OCI-LY1 (cell line): ENCODE results near the gene SLC24A3.

Source experiments
- H2AFZ ChIP-seq: fragments of 200-600 bp; sonication (generic), shearing (Covaris generic); 2 replicates; pipeline ENCODE4 v1.6.0; 2014; ENCODE audit warnings: antibody characterized with exemption, mild to moderate bottlenecking, low read length
- H3F3A ChIP-seq: fragments of 200-600 bp; sonication (generic), shearing (Covaris generic); 2 replicates; pipeline ENCODE4 v1.6.0; 2014; ENCODE audit warnings: mild to moderate bottlenecking, antibody characterized with exemption, low read length, moderate library complexity; ENCODE audit not compliant: insufficient read depth
- H3K27ac ChIP-seq: fragments of 200-600 bp; sonication (generic); 2 replicates; pipeline ENCODE4 v1.5.1; 2014; ENCODE audit warnings: low read length, mixed run types, mild to moderate bottlenecking, low read depth; ENCODE audit not compliant: poor library complexity, severe bottlenecking
- H3K27me3 ChIP-seq: fragments of 200-600 bp; sonication (generic); 2 replicates; pipeline ENCODE4 v1.6.0; 2014; ENCODE audit warnings: antibody characterized with exemption, mild to moderate bottlenecking, low read length, moderate library complexity; ENCODE audit not compliant: insufficient read depth
- H3K36me3 ChIP-seq: fragments of 200-600 bp; sonication (generic); 2 replicates; pipeline ENCODE4 v1.6.1; 2014; ENCODE audit warnings: mild to moderate bottlenecking, antibody characterized with exemption, low read length, moderate library complexity, mixed read lengths; ENCODE audit not compliant: insufficient read depth
- H3K4me1 ChIP-seq: fragments of 200-600 bp; sonication (generic); 2 replicates; pipeline ENCODE4 v1.5.1; 2014; ENCODE audit warnings: mild to moderate bottlenecking, low read length, moderate library complexity; ENCODE audit not compliant: insufficient read depth, severe bottlenecking
- H3K4me2 ChIP-seq: fragments of 200-600 bp; sonication (generic), shearing (Covaris generic); 2 replicates; pipeline ENCODE4 v1.6.1; 2014; ENCODE audit warnings: low read length
- H3K4me3 ChIP-seq: fragments of 200-600 bp; sonication (generic); 2 replicates; pipeline ENCODE4 v1.5.1; 2014; ENCODE audit warnings: low read length, low read depth, mild to moderate bottlenecking, mixed read lengths; ENCODE audit not compliant: poor library complexity, severe bottlenecking
- H3K79me2 ChIP-seq: fragments of 200-600 bp; shearing (Covaris generic); 2 replicates; pipeline ENCODE4 v1.6.1; 2016; ENCODE audit warnings: mixed run types, low read length, mixed read lengths; ENCODE audit not compliant: insufficient read depth
- H3K9ac ChIP-seq: fragments of 200-600 bp; sonication (generic), shearing (Covaris generic); 2 replicates; pipeline ENCODE4 v1.6.1; 2014; ENCODE audit warnings: mild to moderate bottlenecking, low read length, mixed read lengths
- H3K9me2 ChIP-seq: fragments of 200-600 bp; sonication (generic), shearing (Covaris generic); 2 replicates; pipeline ENCODE4 v1.6.1; 2014; ENCODE audit warnings: low read depth, mild to moderate bottlenecking, low read length, mixed read lengths
- H3K9me3 ChIP-seq: fragments of 200-600 bp; shearing (Covaris generic); 2 replicates; pipeline ENCODE4 v1.6.1; 2014; ENCODE audit warnings: low read length, mixed read lengths
- H4K20me1 ChIP-seq: fragments of 200-600 bp; sonication (generic), shearing (Covaris generic); 2 replicates; pipeline ENCODE4 v1.6.0; 2016; ENCODE audit warnings: mild to moderate bottlenecking, low read length; ENCODE audit not compliant: insufficient read depth
- CTCF ChIP-seq: fragments of 200-600 bp; sonication (generic), shearing (Covaris generic); IDR thresholded peaks from 2 replicates; pipeline ENCODE4 v1.5.1; 2017; ENCODE audit warnings: mild to moderate bottlenecking, antibody characterized with exemption, low read length, moderate library complexity, mixed read lengths
- EZH2 ChIP-seq: fragments of 200-600 bp; sonication (generic), shearing (Covaris generic); IDR thresholded peaks from 2 replicates; pipeline ENCODE4 v1.8.0; 2017; ENCODE audit warnings: borderline replicate concordance, mixed run types, mild to moderate bottlenecking, antibody characterized with exemption, low read length, moderate library complexity, mixed read lengths

Gene SLC24A3

GRCh38 chr20:19449051-19449450 lies 236.6 kb downstream of the SLC24A3 start:
- H3K4me1 ChIP-seq: no peaks in the 10 kb centered on the region
- H3F3A ChIP-seq: no peaks in the 10 kb centered on the region
- no peaks in the 10 kb centered on the region for H4K20me1 ChIP-seq
- no peaks in the 10 kb centered on the region for H3K9me2 ChIP-seq
- H3K36me3 ChIP-seq: no peaks in the 10 kb centered on the region
- no peaks in the 10 kb centered on the region for H3K9me3 ChIP-seq
- no peak overlapping the region for H3K9ac ChIP-seq
- H2AFZ ChIP-seq: no peak overlapping the region
- H3K27me3 ChIP-seq: no peaks in the 10 kb centered on the region
- no peak overlapping the region for H3K27ac ChIP-seq
- no peak overlapping the region for H3K4me2 ChIP-seq
- no peak overlapping the region for H3K4me3 ChIP-seq
- TF ChIP-seq CTCF (no peak), EZH2 (no peak)
- H3K79me2 ChIP-seq: no peaks in the 10 kb centered on the region

GRCh38 chr20:19451231-19451922 lies 238.9 kb downstream of the SLC24A3 start:
- H3K27me3 ChIP-seq: no peaks in the 10 kb centered on the region

GRCh38 chr20:19451923-19452295 lies 239.5 kb downstream of the SLC24A3 start:
- Histone ChIP-seq H3K4me3 (no peak overlapping the region), H3K9me2 (no peaks in the 10 kb centered on the region), H3K9ac (no peak overlapping the region), H2AFZ (no peak overlapping the region), H3K27ac (no peak overlapping the region), H4K20me1 (no peaks in the 10 kb centered on the region), H3K4me1 (no peaks in the 10 kb centered on the region), H3K79me2 (no peaks in the 10 kb centered on the region), H3K27me3 (no peaks in the 10 kb centered on the region), H3K36me3 (no peaks in the 10 kb centered on the region), H3F3A (no peaks in the 10 kb centered on the region), H3K9me3 (no peaks in the 10 kb centered on the region), H3K4me2 (no peak overlapping the region)
- TF ChIP-seq EZH2 (no peak), CTCF (no peak)

More at GRCh38 chr20:19451231-19451922, 238.9 kb downstream of the SLC24A3 start:
- H4K20me1 ChIP-seq: no peaks in the 10 kb centered on the region
- H3K4me2 ChIP-seq: no peak overlapping the region
- H3K4me3 ChIP-seq: no peak overlapping the region
- no peaks in the 10 kb centered on the region for H3K9me2 ChIP-seq
- no peaks in the 10 kb centered on the region for H3K36me3 ChIP-seq
- H3K4me1 ChIP-seq: no peaks in the 10 kb centered on the region
- H3K9ac ChIP-seq: no peak overlapping the region
- TF ChIP-seq EZH2 (no peak), CTCF (no peak)
- no peak overlapping the region for H2AFZ ChIP-seq
- no peaks in the 10 kb centered on the region for H3F3A ChIP-seq
- no peak overlapping the region for H3K27ac ChIP-seq
- H3K9me3 ChIP-seq: no peaks in the 10 kb centered on the region
- H3K79me2 ChIP-seq: no peaks in the 10 kb centered on the region
